HG02759 (cell line): ENCODE measurements around the gene TMEM87A.
A peak's percentile ranks its signal among the peaks of the same experiment; 100 is the strongest.

Source experiments
- ATAC-seq: cut with Tn5 transposase; IDR thresholded peaks from one replicate; pipeline ENCODE4 v1.9.1; 2021; ENCODE audit warnings: mild to moderate bottlenecking, moderate library complexity; ENCODE audit not compliant: unreplicated experiment

TMEM87A gene

DNA sequence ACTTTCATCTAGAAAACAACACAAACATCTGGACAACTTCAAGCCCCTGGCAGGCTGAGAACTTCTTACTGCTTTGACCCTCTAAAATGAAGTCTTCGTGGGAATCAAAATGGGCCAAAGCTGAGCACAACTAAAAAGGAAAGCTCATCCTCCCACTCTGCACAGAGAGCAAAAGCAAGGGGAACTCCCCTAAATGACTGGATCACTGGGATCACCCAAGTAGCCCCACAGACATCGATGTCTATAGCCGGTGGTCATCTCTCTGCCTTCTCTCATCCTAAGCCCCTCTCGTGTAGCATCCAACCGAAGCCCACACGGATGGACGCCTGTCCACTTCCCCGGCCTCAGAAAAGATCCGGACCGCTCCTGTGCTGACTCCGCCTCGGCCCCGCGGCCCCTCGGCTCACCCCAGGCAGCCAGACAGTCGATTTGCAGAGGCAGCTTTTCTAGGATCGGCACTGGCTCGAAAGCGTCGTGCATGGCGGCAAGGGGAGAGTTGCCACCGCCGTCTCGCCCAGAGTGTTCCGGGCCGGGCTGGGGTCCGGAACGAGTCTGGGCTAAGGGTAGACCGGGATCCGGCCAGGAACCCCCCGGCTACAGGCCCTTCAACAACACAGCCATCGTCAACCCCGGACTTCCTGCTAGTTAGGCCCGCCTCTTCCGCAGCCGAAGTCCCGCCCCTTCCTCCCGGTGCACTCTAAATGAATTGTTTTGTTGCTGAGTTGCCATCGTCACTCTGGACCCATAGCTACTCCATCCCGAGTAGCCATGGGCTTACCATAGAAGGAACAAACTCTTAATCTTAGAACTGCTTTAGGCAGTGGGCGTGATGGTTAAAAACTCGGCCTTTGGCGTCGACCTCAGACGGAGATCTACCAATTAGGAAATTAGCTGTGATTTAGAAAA, 65.3 kb downstream of the TMEM87A start, which contains the start of gene VPS39:
TSS of gene VPS39 (minus strand) at position 631 of the 906 bp plus-strand sequence. CDS start at position 480, 151 bp downstream.
- ATAC-seq = peak; percentile 98

DNA sequence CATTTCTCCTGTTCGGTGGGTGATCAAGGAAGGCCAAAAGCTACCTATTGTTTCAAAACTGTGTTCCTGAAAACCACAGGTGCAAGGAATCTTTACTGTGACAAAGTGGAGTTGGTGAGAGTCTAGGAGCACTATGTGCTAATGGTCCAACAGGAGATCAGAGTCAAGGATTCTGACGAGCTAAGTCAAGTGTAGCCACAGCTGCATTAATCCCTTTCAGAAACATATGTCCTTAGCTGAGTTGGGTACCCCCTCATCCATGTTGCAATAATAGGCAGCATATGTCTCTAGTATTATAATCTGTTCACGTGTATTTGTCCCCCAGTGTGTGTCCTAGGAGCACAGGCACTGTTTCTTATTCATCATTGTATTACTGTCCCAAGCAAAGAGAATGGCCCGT, 66.8 kb downstream of the TMEM87A start:
- ATAC-seq = no peak

DNA sequence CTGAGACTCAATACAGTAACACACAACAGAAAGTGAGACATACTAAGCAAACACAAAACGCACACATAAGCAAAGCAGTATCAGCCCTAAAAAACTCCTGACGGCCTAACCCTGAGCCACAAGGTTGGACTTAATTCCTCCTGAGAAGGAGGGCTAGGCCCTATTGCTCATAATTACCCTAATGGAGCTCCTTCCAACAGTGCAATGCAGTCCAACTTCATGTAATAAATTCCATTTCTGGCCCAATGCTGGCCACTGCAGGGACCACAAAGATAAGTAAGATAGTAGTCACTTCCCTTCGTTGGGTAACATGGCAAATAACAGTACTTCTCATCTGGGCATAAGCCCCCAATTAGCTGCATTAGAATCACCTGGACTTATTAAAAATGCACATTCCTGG, 69.3 kb downstream of the TMEM87A start:
- ATAC-seq = no peak

DNA sequence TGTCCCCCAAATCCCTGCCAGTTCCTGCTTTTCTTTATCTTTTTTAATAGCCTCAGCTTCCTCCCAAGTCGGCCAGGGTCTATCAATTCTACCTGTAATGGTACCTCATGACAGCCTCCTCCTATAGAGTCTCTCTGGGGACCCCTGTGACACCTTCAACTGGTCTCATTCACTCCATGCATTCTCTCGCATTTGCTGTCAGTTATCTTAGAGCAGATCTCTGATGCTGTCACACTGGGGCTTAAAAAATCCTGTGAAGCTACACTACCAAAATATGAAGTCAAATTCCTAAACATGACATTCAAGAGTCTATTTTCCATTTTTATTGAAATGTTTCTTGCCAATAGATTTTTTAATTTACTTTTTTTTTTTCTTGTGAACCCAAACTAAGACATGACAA, 70.6 kb downstream of the TMEM87A start:
- no peak for ATAC-seq

DNA sequence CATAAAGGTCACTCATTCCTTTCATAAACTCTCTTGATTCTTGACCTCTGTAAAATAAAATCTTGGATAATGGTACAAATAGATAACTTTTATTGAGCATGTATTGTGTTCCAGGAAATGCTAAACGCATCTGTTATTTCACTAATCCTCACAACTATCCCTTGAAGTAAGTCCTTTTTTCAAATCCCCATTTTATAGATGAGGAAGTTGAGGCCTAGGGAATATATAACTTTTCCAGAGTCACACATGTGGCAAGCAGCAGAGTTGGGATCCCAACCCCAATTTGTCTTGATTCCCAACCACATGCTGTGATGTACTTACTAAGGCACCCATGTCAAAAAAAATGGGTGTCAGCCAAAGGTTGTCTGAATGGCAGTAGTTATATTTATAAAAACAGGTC, 71.4 kb downstream of the TMEM87A start:
- ATAC-seq = no peak

DNA sequence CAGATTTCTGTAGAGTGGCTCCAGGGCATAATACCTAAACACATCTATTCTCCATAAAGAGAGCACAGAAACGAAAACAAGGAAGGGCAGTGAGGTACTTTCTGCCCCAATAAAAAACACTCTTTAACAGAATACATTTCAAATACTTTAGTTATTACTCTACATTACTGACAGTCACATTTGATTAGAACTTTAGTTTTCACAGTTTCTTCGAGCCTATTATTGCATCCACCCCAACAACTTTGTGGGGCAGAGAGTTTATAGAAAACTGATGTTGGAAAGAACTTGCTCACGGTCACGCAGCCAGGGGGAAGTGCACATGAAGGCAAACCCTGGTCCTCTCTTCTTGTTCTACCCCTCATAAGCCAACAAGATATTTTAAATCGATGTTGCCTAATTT, 74.1 kb downstream of the TMEM87A start:
- no peak for ATAC-seq

DNA sequence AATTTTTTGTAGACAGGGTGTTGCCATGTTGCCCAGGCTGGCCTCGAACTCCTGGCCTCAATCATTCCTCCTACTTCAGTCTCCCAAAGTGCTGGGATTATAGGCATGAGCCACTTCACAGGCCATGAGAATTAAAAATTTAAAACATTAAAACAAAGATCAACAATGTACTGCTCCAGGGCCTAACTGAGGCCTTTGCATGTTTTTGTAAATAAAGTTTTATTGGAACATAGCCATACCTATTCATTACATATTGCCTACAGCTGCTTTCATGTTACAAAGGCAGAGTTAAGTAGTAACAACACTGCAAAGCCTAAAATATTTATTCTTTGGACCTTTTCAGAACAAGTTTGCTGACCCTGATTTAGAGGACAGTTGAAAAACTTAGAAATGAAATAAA, 74.7 kb downstream of the TMEM87A start:
- ATAC-seq = no peak

DNA sequence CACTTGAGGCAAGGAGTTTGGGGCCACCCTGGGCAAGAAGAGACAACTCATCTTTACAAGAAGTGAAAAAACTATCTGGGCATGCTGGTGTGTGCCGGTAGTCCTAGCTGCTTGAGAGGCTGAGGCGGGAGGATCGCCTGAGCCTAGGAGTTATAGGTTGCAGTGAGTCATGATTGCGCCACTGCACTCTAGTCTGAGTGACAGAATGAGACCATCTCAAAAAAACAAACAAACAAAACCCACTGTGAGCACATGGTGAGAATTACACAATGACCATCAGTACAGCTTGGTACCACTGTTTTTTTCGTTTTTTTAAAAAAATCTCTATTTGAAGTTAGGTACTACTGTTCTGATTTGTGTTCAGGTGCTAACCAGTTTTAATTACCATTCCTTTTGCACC, 78.7 kb downstream of the TMEM87A start:
- no peak for ATAC-seq

DNA sequence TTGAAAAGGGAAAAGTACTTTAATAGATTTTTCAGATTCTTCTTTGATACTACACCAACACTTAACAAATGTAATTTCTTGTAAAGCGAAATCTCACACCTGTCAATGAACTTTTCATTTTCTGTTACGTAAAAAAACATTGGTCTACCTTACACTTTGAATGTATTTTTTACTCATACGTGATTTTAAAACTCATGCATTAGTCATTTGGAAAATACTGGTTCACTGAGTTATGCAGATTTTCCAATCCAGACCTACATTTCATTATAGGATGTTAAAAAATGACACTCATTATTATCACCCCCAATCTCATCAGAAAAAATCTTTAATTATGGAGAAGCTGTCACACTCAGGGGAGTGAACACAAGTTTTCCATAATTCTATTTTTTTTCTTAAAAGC, 79.8 kb downstream of the TMEM87A start:
- ATAC-seq = no peak

DNA sequence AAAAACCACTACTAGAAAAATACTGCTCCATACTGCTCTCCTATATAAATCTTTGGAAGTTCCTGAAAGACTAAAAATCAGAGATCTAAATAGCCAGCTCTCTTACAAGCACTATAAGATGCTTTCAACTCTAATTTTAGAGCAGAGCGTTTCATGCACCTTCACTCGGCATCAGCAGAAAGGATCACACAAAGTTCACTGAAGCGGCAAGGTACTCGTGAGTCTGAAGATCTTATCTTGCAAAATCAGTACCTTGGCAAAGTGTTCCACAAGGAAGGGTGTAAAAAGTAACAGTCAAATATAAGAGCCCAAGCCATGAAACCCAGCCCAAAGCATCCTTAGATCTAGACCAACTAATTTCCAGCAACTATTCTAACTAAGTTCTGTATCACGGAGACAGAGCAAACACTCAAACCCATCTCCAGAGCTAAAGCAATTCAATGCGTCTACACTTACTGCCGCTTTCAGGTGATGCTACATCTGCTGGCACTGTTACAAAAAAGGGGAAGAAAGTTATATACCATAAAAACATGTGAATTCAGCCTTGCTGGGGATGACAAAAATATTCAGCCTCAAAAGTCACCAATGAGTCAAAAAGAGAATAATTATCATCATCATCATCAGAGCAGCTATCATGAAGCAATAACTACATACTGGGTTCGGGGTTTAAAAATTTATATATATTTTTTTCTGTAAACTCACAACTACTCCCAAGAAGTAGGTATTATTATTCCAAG, 81.5 kb downstream of the TMEM87A start:
- ATAC-seq = no peak

DNA sequence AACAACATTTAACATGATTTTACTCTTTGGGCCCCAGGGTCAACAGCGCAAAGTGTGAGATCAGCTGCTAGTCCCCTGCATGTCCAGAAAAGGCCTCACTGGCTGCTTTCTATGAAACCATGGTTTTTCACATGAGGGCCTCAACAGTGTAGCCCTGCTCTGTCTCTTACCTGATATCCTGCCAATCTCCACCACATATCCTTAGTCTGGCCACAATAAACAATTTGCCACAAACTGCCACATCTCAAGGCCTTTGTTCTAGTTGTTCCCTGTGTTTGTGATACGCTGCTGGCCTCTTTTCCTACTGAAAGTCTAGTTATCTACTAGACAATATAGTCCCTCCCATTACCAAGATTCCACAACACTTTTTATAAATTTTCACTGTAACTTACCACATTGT, 82.9 kb downstream of the TMEM87A start:
- no peak for ATAC-seq

DNA sequence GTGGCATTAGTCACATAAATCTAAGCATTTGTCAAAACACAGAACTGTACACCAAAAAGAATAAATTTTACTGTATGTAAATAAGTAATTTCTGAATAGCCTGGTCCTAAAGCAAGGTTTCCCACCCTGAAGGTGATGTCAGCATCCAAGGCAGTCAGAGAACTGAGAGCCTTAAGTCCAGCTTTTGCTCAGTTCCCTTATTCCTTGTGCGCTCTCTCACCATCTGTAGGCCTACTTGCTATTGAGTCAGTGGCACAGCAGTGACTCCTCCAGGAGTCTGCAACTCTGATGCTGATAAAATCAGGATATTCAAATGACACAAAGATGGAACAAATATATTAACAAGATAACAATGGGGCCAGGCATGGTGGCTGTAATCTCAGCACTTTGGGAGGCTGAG, 87.4 kb downstream of the TMEM87A start:
- ATAC-seq = no peak

DNA sequence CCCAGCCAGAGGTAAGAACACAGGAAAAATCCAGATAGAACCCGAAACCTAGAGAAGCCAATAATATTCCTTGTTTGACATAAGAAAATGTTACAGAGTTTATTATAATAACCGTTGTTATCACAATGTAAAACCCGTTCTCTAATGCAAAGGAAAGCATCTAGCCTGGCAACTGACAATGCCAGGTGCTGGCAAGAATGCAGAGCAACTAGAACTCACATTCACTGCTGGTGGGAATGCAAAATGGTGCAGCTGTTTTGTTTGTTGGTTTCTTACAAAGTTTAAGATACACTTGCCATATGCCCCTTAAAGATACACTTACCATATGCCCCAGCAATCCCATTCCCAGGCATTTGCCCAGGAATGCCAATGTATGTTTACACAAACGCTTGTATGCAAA, 88.5 kb downstream of the TMEM87A start:
- no peak for ATAC-seq

DNA sequence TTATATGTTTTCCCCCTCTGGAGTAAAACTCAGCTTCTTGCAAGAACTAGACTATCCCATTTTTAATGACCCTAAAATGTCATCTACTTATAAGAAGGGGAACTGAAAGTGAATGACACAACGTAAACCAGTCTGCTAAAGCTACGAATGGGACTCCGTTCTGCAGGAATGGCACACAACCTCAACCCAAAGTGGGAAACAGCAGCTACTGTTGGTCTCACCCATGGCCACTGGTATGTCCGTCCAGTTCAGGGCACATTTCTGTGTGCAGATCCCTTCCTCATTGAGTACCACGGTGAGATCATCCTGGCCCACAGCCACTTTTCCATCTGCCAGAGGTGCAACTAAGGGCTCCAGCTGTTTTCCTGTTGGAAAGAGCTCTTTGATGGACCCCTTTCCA, 88.9 kb downstream of the TMEM87A start:
- ATAC-seq = no peak

DNA sequence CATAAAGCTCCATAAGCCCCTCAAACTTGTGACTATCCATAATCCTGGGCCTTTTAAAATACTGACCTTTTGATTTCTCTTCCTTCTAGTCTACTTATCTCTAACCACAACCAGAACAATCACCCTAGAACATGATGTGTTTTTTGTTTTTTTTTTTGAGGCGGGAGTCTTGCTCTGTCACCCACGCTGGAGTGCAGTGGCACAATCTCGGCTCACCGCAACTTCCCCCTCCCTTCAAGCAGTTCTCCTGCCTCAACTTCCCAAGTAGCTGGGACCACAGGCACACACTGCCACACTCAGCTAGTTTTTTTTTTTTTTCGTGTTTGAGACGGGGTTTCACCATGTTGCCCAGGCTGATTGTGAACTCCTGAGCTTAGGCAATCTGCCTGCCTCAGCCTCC, 90.3 kb downstream of the TMEM87A start:
- no peak for ATAC-seq

DNA sequence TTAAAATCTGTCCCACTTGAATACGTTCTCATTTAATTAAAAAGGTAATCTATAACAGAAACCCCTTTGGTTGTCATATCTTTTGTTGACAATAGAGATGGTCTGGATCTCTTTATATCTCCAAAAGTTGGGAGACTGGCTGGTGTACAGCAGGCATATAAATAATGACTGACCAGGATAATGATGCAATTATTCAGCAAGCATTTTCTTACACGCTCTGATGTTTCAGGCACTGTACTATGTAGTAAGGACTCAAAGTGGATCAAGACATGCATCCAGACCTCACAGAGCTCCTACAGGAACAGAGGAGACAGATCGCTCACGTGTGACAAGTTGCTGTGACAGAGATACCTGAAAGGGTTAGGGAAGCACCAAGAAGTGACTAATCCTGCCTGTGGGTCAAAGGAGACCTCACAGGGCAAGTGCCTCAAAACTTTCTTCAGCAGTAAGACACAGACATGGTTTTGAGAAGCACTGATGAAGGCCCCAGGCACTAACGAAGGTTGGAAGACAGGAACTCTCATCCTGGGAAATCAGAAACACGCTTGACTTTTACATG, 90.8 kb downstream of the TMEM87A start:
- no peak for ATAC-seq

DNA sequence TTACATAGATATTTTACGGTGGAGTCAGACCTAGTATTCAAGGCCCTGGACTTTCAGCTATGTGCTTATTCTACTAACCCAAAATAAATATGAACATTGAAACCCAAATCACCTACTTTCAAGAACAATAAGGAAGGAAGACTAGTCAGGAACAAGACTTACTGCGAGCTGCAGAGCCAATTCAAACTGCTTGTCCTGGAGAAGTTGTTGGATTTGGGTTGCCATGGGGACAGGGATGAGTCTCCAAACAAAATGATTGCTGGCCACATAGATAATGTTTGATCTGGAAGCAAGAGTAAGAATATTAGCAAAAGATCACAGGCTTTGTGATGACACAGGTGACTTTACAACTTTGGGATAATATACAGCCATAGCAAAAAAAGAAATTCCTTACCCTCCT, 95.2 kb downstream of the TMEM87A start:
- no peak for ATAC-seq

DNA sequence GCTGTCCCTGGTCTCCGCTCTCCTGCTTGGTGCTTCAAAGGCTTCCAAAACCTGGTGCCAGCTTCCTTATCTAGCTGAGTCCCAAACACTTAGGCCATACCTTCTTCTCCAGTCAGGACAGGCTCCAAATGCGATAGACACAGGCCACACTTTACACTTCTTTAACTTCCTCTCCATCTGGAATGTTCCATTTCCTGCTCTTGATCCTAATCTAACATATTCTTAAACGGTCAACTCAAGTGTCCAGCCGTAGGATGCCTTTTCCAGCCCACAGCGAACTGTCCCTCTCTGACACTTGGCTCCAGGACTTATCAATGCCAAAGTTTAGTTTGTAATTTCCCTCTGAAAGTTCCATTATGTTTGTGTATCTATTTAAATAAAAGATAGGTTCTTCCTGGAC, 97.6 kb downstream of the TMEM87A start:
- no peak for ATAC-seq

DNA sequence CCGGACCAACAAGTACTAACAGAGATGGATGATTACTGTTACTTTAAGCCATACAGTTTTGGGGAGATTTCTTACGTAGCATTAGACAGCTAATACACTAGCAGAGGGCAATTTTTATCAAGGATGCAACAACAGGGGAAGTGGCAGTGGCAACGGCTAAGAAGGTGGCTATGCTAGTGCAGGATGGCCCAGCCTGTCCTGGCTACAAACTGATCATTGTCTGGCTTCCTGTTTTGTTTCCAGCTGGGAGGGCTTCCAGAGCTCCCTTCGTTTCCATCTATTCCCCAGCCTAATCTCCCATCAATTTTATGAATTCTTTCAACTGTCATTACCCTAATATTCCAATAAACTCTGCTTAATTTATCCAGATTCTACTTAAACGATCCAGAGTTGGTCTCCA, 100.8 kb downstream of the TMEM87A start:
- no peak for ATAC-seq

DNA sequence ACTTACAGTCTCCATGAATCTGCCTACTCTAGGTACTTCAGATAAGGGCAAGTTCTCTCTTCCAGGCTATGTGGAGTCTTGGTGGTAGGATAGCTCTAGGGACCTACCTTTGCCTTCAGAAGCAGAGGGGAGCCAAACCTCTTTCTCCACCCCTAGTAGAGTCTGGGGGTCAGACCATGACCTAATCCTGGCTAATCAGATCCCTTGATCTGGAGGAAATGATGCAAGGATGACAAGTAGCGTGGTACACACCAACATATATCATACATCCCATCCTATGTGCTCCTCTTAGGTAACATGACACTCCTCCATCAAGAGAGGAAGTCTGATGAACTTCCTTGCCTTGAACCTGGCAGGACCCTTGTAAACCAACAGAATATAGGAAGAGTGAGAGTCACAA, 101.4 kb downstream of the TMEM87A start:
- ATAC-seq = no peak

DNA sequence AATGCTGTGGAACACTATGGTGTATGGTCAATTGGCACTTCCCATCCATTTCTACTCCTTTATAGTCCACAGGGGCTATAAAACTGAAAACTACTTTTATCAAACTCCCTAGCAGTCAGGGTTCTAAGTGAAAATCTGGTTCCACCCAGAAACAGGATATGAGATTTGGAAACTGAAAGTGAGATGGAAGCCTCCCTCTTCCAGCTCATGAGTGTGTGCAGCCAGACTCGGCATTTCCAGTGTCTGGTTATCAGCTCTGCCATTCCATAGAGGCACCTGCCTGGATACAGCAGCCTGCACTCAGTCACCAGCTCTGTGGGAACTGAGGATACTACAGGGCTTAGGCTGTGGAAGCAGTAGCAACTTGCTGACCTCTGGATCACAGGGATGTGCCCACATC, 102.1 kb downstream of the TMEM87A start:
- ATAC-seq = no peak
